ENCODE results near the gene FBXO11. TPM values are rescaled to one million over a fixed set of nuclear protein-coding genes. Genes with fewer than 3 reads are reported as not detected.

FBXO11 gene
- total RNA-seq, 1 experiment from 2014 or later = 43.8 TPM

DNA sequence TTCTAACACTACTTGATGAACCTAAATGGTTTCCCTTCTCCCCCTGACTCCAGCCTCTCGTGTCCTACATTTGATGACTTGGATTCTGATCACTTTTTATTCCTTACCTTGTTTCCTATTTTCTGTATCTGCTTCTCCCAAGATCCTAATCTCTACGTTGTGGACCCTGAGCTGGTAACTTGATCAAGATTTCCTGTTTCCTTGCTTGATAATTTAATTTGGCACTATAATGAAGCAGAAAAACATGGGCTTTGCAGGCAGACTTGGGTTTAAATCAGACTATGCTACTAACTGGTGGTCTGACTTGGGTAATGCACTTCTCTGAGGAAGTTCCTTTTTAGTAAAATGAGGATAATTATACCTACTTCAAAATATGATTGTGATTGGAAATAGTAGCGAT is 11.7 kb upstream of the FBXO11 start:
- TF ChIP-seq RORB (CRISPR knock-in tag; IDR thresholded peaks at IDR 0.05) (no peak), ZNF423 (CRISPR knock-in tag; IDR thresholded peaks at IDR 0.05) (no peak), TP53 (CRISPR knock-in tag; IDR thresholded peaks at IDR 0.05) (no peak), ZNF671 (CRISPR knock-in tag; IDR thresholded peaks at IDR 0.05) (no peak), FOXP1 (CRISPR knock-in tag; IDR thresholded peaks at IDR 0.05; ENCODE audit: borderline replicate concordance) (no peak), ELF4 (CRISPR knock-in tag; IDR thresholded peaks at IDR 0.05; ENCODE audit: low read depth) (no peak), MAX (CRISPR knock-in tag; IDR thresholded peaks at IDR 0.05) (no peak), ETV6 (CRISPR knock-in tag; IDR thresholded peaks at IDR 0.05) (no peak), SOX15 (CRISPR knock-in tag; IDR thresholded peaks at IDR 0.05) (no peak)
- TF ChIP-seq, protein P1, sequence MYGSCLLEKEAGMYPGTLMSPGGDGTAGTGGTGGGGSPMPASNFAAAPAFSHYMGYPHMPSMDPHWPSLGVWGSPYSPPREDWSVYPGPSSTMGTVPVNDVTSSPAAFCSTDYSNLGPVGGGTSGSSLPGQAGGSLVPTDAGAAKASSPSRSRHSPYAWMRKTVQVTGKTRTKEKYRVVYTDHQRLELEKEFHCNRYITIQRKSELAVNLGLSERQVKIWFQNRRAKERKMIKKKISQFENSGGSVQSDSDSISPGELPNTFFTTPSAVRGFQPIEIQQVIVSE (CRISPR knock-in tag; IDR thresholded peaks at IDR 0.05; ENCODE audit: borderline replicate concordance) = no peak
- TF ChIP-seq, protein P2, sequence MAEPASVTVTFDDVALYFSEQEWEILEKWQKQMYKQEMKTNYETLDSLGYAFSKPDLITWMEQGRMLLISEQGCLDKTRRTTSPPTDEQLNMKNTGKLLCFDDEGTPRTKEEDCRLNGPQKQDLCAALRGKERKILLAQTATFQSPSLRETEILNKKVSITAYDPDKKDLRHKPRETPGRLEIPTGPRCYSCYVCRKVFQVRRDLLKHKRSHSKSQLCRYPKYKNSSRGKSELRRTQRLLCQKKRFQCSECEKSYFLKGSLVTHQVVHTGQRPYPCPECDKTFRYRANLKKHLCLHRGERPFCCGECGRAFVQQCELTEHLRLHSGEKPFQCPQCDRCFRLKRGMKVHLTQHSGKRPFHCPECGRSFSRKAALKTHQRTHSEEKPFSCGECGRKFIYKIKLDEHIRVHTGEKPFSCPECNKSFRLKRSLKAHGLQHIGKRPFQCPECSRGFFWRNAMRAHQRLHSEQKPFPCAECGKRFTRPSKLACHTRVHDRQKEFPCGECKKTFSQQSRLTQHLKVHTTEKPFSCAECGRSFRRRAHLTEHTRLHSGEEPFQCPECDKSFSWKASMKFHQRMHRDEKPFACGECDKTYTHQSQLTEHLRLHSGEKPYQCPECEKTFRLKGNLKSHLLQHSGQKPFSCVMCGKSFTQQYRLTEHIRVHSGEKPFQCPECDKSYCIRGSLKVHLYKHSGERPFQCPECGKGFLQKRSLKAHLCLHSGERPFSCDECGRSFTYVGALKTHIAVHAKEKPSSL (CRISPR knock-in tag; conservative IDR thresholded peaks at IDR 0.05) = no peak
- TF ChIP-seq, protein P3, sequence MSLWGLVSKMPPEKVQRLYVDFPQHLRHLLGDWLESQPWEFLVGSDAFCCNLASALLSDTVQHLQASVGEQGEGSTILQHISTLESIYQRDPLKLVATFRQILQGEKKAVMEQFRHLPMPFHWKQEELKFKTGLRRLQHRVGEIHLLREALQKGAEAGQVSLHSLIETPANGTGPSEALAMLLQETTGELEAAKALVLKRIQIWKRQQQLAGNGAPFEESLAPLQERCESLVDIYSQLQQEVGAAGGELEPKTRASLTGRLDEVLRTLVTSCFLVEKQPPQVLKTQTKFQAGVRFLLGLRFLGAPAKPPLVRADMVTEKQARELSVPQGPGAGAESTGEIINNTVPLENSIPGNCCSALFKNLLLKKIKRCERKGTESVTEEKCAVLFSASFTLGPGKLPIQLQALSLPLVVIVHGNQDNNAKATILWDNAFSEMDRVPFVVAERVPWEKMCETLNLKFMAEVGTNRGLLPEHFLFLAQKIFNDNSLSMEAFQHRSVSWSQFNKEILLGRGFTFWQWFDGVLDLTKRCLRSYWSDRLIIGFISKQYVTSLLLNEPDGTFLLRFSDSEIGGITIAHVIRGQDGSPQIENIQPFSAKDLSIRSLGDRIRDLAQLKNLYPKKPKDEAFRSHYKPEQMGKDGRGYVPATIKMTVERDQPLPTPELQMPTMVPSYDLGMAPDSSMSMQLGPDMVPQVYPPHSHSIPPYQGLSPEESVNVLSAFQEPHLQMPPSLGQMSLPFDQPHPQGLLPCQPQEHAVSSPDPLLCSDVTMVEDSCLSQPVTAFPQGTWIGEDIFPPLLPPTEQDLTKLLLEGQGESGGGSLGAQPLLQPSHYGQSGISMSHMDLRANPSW (CRISPR knock-in tag; conservative IDR thresholded peaks at IDR 0.05; ENCODE audit: low read depth) = no peak
- TF ChIP-seq, protein P4, sequence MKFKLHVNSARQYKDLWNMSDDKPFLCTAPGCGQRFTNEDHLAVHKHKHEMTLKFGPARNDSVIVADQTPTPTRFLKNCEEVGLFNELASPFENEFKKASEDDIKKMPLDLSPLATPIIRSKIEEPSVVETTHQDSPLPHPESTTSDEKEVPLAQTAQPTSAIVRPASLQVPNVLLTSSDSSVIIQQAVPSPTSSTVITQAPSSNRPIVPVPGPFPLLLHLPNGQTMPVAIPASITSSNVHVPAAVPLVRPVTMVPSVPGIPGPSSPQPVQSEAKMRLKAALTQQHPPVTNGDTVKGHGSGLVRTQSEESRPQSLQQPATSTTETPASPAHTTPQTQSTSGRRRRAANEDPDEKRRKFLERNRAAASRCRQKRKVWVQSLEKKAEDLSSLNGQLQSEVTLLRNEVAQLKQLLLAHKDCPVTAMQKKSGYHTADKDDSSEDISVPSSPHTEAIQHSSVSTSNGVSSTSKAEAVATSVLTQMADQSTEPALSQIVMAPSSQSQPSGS (CRISPR knock-in tag; IDR thresholded peaks at IDR 0.05; ENCODE audit: borderline replicate concordance, low read depth) = no peak
- Mint-ChIP-seq H3K4me1 (peaks cover 3% of the 10 kb centered on the region; the same call in 1 of the 2 replicates), H3K9me3 (no peaks in the 10 kb centered on the region), H3K27ac (no peak overlapping the region), H3K36me3 (no peaks in the 10 kb centered on the region), H3K27me3 (ENCODE audit: low read depth) (no peaks in the 10 kb centered on the region), H3K4me3 (no peak overlapping the region)
- no peak for DNase-seq (ENCODE audit: low spot score)
- no peak for ATAC-seq
- ChIA-PET CTCF (no interaction called here), POLR2A (interaction anchor here (0.6 to 1.4 kb wide), 2 partner anchors 11 to 123 kb away, joined by 3 read pairs; no protein-coding TSS in a partner anchor)

DNA sequence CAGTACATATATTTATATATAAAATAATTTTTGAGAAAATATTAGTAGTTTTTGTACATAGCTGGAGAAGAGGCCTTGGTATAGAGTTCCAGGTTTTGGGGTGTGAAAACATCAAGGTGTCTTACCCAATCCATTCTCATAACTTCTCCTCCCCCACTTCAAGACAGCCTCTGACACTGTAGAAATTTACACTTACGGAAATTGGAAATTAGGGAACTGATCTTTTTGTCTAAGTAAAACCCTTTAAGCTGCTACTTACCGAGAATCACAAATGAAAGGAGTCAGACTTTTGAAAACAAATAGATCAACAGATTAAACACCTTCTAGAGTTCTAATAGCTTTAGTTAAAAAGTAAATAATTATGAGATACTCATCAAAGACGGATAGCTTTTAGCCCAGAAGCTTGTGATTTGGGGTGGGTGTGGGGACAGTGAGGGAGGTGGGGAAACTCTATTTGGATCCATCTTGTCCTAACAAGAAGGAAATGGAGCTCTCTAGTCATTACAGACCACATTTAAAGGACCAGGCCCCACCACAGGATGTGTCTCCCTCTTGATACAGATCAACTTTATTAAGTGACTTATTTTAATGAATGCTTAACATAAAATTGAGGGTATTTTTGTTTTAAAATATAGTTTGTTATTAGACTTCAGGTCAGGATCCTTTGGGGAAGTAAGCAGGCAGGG is 11.1 kb upstream of the FBXO11 start:
- Mint-ChIP-seq H3K36me3 (no peaks in the 10 kb centered on the region), H3K27me3 (ENCODE audit: low read depth) (no peaks in the 10 kb centered on the region), H3K27ac (no peak overlapping the region), H3K4me3 (no peak overlapping the region), H3K9me3 (no peaks in the 10 kb centered on the region), H3K4me1 (peaks cover 3% of the 10 kb centered on the region; the same call in 1 of the 2 replicates)
- POLR2A ChIA-PET = interaction anchor here (0.6 to 1.4 kb wide), 2 partner anchors 10 to 123 kb away, joined by 3 read pairs; no protein-coding TSS in a partner anchor
- CTCF ChIA-PET = interaction anchor here (0.6 to 1.4 kb wide), 2 partner anchors 11 to 62 kb away, joined by 3 to 5 read pairs; partner anchors contain the start of gene FBXO11
- DNase-seq (ENCODE audit: low spot score) (no peak), ATAC-seq (no peak)
- no peak for TF ChIP-seq MLX (CRISPR knock-in tag; IDR thresholded peaks at IDR 0.05)
